Measurements from ENCODE around the gene MRPL12.
"Not testable (repeated sequence)": the region's sequence is repeated elsewhere in the genome, so short reads cannot be mapped to it uniquely, and the experiment has no call there.

MRPL12 gene

DNA sequence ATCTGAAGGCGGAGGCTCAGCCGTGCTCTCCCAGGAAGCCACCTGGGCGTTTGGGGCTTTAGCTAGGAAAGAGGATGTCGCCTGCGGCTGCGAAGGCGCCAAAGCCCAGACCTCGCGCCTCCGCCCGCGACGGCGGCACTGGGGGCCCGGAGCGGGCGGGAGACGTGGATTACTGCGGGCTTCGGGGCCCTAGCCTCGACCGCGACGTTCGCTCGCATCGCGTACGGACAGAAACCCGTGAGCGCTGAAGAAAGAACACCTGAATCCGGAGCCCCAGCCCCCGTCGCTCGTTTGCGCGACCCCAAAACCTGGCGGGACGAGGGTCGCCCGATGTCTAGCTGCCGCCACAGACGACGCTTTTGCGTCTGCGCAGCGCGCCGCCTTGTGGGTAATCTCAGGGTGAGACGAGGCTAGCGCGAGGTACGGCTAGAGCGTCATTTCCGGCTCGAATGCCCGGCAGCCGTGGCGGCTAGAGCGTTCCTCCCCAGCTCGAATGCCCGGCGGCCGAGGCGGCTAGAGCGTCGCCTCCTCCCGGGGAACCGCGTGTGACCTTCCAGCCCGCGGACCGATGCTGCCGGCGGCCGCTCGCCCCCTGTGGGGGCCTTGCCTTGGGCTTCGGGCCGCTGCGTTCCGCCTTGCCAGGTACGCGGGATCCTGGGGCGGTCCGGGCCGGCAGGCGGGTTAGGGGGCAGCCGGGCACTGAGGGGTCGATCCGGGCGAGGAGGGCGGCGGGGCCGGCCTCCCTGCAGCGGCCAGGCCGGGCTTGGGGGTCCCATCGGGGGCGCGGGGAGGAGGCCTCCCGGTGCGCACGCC lies at the start of gene MRPL12:
Gene MRPL12, plus strand, starts transcription at position 434 of the 813 bp plus-strand sequence. Its CDS starts 135 bp downstream, at position 569.
- peak; percentile 78 to 88 for DNase-seq (ENCODE audit: low read depth in 2 of 2)

DNA sequence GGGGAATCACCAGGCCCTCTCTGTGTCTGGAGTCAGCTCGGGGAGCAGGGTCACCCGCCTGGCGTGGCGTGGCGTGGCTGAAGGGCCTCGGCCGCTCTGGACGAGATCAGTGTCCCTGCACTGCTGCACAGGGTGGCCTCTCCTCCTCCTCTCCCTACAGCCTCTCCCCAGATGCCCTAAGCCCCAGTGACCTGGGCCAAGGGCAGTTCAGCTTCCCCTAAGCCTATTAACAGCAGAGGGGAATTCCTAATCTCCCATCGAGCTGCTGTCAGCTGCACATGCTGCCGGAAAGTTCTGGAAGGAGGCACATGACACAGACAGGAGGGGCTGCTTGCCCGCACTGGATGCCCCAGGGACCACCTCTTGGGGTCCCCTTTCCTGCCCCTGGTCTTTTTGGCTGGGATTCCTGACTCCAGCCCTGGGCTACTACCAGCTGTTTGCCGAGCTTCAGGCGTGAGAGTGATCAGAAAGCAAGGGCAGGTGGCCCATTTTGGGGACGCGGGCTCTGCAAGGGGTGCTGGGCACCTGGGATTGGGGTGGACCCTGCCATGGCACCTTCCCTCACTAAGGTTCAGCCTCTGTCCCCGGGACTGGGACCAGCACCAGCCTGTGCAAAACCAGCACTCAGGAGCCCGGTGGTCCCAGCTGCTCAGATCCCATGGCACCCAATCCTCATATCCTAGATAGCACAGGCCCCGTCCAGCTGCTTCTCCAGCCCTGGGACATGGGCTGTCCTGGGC lies 47.6 kb upstream of the MRPL12 start:
- DNase-seq (ENCODE audit: low read depth in 2 of 2), result no peak

- no peak for DNase-seq (ENCODE audit: low read depth in 2 of 2)
These were observed 46.9 kb upstream of the MRPL12 start, which contains the start of gene PDE6G for GRCh38 chr17:81656118-81656743. Gene PDE6G, minus strand, starts transcription at chr17:81656542. Its CDS starts 3,237 bp downstream, at chr17:81653305.

GRCh38 chr17:81656835-81657234 lies 46.3 kb upstream of the MRPL12 start:
- DNase-seq (ENCODE audit: low read depth in 2 of 2), result no peak

DNA sequence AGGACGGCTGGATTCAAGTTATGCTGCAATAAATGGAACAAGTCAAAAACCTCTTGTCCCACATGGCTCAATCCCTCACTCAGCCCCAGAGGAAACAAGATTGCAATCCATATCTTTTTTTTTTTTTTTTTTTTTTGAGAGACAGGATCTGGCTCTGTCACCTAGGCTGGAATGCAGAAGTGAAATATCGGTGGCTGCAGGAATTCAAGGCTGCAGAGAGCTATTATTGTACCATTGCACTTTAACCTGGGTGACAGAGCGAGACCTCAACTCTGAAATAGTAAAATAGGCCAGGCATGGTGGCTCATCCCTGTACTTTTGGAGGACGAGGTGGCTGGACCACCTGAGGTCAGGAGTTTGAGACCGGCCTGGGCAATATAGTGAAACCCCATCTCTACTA lies 44.1 kb upstream of the MRPL12 start:
- DNase-seq (ENCODE audit: low read depth in 2 of 2), result no peak

DNA sequence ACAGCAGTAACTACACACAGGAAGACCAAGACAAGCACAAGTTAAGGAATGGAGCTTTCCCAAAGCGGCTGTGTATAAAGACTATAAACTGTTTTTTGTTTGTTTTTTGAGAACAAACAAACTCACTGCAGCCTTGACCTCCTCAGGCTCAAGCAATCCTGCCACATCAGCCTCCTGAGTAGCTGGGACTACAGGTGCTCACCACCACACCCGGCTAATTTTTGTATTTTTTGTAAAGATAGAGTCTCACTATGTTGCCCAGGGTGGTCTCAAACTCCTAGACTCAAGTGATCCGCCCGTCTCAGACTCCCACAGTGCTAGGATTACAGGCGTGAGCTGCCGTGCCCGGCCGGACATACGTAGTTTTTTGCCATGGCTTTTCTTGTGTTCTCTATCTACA lies 42.7 kb upstream of the MRPL12 start:
- no peak for DNase-seq (ENCODE audit: low read depth in 2 of 2)

DNA sequence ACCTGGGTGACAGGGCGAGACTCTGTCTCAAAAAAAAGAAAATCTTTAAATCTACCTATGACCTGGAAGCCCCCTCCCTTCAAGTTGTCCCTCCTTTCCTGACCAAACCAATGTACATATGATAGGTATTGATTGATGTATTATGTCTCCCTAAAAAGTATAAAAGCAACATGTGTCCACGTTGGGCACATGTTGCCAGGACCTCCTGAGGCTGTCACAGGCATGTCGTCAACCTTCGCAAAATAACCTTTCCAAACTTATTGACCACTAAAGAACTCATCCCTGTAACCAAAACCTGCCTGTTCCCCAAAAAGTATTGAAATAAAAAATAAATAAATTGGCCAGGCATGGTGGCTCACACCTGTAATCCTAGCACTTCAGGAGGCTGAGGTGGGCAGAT lies 41.2 kb upstream of the MRPL12 start:
- no peak for DNase-seq (ENCODE audit: low read depth in 2 of 2)

GRCh38 chr17:81664051-81664470 lies 39.1 kb upstream of the MRPL12 start:
- no peak for DNase-seq (ENCODE audit: low read depth in 2 of 2)

- DNase-seq (ENCODE audit: low read depth in 2 of 2), result peak; percentile 37 to 51
These were observed 37.7 kb upstream of the MRPL12 start for GRCh38 chr17:81665205-81666091.

- no peak for DNase-seq (ENCODE audit: low read depth in 2 of 2)
These were observed 37.1 kb upstream of the MRPL12 start for GRCh38 chr17:81666092-81666341.

GRCh38 chr17:81666342-81667191 lies 36.6 kb upstream of the MRPL12 start, which contains the start of the genes CCDC137 and OXLD1:
Gene CCDC137, plus strand, starts transcription at chr17:81666737. Its CDS starts 30 bp downstream, at chr17:81666767.
Gene OXLD1, minus strand, starts transcription at chr17:81666605. Its CDS starts 28 bp downstream, at chr17:81666577.
- peak; percentile 85 to 92 for DNase-seq (ENCODE audit: low read depth in 2 of 2)

DNA sequence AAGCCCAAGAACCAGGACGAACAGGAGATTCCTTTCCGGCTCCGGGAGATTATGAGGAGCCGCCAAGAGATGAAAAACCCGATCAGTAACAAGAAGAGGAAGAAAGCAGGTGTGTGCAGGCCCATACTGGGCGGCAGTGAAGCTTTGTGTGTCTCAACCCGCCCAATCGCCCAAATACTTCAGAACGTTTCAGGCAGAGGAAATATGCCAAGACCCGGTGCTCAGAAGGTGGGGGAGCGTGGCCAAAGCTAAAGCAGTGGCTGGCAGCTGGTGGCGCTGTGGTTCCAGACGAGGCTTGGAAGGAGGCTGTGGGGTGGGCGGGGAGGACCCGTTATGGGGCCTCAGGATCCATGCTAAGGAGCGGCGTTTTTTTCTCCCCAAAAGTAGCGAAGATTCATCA lies 35.4 kb upstream of the MRPL12 start:
- DNase-seq (ENCODE audit: low read depth in 2 of 2), result no peak

DNA sequence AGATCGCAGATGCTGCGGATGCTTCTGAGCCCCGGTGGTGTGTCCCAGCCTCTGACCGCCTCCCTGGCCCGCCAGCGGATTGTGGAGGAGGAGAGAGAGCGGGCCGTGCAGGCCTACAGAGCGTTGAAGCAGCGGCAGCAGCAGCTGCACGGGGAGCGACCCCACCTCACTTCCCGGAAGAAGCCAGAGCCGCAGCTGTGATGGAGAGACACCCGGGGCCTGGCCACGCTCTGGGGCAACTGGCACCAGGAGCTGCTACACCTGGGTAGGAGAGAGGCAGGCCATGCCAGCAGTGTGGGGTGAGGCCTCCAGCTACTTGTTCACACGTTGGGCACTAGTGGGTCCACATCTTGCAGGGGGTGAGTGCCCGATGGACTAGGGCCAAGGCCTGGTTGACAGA lies 30.7 kb upstream of the MRPL12 start:
- no peak for DNase-seq (ENCODE audit: low read depth in 2 of 2)

DNA sequence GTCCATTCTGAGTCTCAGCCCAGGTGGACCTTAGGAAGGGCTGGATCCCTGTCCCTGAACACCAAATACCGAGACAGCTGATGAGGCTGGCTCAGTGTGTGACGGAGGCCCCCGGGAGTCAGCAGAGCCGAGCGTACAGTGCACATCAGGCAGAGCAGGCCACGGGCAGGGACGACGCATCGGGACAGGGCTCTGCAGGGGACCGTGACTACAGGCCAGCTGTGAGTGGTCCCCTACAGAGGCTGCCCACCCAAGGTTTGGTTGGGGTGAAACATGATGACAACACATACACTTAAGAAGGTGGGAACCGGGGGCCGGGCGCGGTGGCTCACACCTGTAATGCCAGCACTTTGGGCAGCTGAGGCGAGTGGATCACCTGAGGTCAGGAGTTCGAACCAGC lies 30.2 kb upstream of the MRPL12 start:
- DNase-seq (ENCODE audit: low read depth in 2 of 2), result no peak

DNA sequence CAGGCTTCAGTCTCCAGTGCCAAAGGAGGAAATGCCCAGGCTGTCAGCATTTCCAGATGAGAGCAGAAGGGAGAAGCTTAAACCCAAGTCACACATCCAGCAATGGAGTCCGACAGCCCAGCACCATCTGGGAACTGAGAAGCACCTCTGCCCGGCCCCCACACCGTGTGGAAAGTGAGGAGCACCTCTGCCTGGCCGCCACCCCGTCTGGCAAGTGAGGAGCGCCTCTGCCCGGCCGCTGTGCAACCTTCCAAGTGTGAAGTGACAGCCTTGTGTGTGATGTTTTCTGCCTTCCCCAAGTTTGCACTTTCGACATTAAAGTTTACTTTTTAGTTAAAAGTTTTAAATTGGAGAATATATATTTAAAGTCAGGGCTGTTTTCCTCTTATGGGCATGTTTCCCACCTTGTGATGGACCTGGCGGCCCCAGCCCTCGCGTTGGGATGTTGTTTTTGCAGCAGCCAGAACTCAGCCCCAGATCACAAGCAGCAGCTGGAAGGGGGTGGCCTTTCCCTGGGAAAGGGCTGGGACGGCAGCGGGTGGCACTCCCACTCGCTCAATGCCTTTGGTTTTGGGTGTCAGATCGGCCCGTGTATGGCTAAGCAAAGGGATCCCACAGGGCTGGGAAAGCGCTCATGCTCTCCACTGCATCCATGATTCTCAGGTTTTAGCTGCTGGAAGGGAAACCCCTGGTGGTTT lies 29.5 kb upstream of the MRPL12 start:
- DNase-seq (ENCODE audit: low read depth in 2 of 2), result no peak

GRCh38 chr17:81675515-81676221 lies 27.5 kb upstream of the MRPL12 start:
- not testable (repeated sequence) for DNase-seq (ENCODE audit: low read depth in 2 of 2)

DNA sequence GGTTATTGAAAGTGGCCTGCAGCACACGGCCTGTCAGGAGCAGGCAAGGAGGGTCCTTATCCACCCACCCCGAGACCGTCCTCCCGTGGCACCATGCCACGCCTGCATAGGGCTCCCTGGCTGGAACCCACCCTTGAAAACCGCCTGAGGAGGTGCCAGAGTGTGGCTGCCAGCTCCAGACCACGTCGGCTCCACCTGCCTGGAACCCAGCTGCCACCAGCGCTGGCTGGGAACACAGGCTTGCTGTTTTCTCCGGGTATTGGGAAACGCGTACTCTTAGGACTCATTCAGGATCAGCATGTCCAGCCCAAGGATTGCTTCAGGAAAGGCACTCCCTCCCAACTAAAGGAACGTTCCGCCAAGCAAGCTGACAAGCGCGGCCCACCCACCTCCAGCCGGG lies 26.3 kb upstream of the MRPL12 start:
- no peak for DNase-seq (ENCODE audit: low read depth in 2 of 2)

GRCh38 chr17:81680150-81680549 lies 23.0 kb upstream of the MRPL12 start:
- DNase-seq (ENCODE audit: low read depth in 2 of 2), result no peak

DNA sequence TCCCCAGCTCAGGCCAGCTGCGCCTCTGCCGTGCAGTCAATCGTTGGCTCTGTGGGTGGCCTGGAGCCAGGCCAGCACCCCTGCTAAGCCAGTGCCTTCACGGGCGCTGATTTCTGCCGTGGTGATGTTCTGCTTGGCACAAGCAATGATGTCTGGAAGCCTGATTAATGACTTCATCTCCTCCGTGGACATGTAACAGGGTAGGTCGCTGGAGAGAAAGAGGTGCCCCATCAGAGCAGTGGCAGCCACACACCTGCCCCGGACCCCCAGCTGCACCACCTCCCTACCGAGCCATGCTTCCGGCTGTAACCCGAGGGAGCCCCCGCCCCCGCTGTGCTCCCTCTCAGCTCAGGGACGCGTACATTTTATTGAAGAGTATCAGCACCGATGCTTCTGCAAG lies 21.5 kb upstream of the MRPL12 start:
- no peak for DNase-seq (ENCODE audit: low read depth in 2 of 2)

Data from stimulated activated CD8-positive, alpha-beta memory T cell treated with anti-CD3 and anti-CD28 coated beads, Interleukin-7, amount 100 ng/mL, for 4 hours (primary cell).